ENCODE results near the gene KCNG2.

KCNG2 gene

GRCh38 chr18:79883461-79884293 is 85.9 kb downstream of the KCNG2 start:
- H3K27ac Mint-ChIP-seq (ENCODE audit: low read depth) = no peak overlapping the region
- ATAC-seq (replicated peaks; ENCODE audit: extremely low read depth, poor library complexity, severe bottlenecking) (no peak), DNase-seq (ENCODE audit: low spot score in 2 of 2) (no peak)
- no peak overlapping the region for H3K4me3 Mint-ChIP-seq
- H3K27me3 Mint-ChIP-seq = no peaks in the 10 kb centered on the region
- H3K4me1 Mint-ChIP-seq = no peaks in the 10 kb centered on the region
- no peaks in the 10 kb centered on the region for H3K9me3 Mint-ChIP-seq
- H3K36me3 Mint-ChIP-seq (ENCODE audit: insufficient read depth) = no peaks in the 10 kb centered on the region

DNA sequence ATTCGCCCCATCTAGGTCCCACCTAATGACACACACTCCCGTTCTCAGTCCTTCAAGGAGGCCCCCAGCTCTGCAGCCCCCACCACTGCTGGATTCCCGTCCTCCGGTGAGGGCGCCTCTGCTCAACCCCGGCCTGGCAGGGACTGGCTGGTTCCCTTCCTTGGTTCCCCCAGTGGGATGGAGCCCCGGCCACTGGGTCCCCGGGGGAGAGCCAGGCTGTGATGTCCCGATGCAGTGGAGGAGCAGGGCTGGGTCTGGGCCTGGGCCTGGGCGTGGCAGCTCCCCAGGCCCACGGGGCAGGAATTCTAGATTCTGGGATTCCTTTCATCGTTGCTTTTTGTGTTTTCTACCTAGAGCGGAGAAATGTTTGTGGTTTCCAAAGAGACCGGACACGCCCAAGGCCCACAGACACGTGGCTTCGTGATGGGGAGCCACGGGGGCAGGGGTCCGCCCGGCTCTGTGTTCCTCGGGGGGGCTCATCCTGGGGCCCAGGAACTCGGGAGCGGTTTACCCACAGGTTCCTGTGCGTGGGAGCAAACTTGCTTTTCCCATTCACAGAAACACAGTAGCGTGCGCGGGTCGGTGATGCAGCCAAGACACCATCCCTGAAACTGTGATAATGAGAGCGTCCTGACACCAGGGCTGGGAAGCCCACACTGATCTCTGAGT is 86.7 kb downstream of the KCNG2 start:
- H3K36me3 Mint-ChIP-seq (ENCODE audit: insufficient read depth) = no peaks in the 10 kb centered on the region

GRCh38 chr18:79884963-79885728 is 87.4 kb downstream of the KCNG2 start:
- peaks cover under 1% of the 10 kb centered on the region for H3K9me3 Mint-ChIP-seq
- H3K4me3 Mint-ChIP-seq = no peak overlapping the region
- DNase-seq (ENCODE audit: low spot score in 2 of 2) (no peak), ATAC-seq (replicated peaks; ENCODE audit: extremely low read depth, poor library complexity, severe bottlenecking) (no peak)
- no peak overlapping the region for H3K27ac Mint-ChIP-seq (ENCODE audit: low read depth)
- H3K27me3 Mint-ChIP-seq = no peaks in the 10 kb centered on the region
- no peaks in the 10 kb centered on the region for H3K4me1 Mint-ChIP-seq
- H3K36me3 Mint-ChIP-seq (ENCODE audit: insufficient read depth) = no peaks in the 10 kb centered on the region

More for the DNA sequence above, 86.7 kb downstream of the KCNG2 start:
- H3K27me3 Mint-ChIP-seq = no peaks in the 10 kb centered on the region
- no peaks in the 10 kb centered on the region for H3K4me1 Mint-ChIP-seq
- no peaks in the 10 kb centered on the region for H3K9me3 Mint-ChIP-seq
- ATAC-seq (replicated peaks; ENCODE audit: extremely low read depth, poor library complexity, severe bottlenecking) (no peak), DNase-seq (ENCODE audit: low spot score in 2 of 2) (no peak)
- H3K27ac Mint-ChIP-seq (ENCODE audit: low read depth) = no peak overlapping the region
- H3K4me3 Mint-ChIP-seq = no peak overlapping the region

DNA sequence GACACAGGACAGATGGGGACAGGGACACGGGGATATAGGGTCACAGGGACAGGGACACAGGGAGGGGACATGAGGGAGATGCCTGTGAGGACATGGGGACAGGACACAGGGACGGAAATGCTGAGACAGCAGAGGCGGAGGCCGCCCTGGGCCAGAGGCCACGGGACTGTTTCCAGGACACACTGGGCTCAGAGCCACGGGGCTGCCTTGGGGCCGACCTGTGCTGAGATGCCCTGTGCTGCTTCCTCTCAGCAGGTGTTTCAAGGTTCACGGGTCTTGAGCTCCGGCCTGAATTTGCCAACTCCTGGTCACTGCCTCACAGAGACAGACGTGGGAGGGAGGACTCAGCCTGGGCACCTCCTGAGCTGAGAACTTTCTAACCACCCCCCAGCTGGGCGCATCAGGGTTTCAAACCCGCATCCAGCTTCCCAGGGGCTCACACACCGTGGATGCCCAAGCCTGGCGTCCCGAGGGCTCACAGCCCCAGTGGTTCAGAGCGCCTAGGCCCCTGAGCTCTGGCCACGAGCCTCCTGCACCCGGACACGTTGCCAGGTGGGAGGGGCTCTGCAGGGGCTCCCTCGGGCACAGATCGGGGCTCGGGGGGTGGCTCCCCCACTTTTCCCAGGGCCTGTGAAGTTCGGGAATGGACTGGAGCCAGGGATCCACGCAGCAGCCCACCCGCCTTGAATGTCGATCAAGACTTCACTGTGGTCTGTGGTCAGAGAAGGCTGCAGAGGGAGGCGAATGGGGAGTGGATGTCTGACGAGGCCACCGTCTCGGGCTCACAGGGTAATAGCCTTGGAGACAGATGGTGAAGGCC is 89.7 kb downstream of the KCNG2 start:
- H3K4me3 Mint-ChIP-seq = no peak overlapping the region
- no peak overlapping the region for H3K27ac Mint-ChIP-seq (ENCODE audit: low read depth)
- DNase-seq (ENCODE audit: low spot score in 2 of 2) = no peak

GRCh38 chr18:79888016-79888415 is 90.3 kb downstream of the KCNG2 start:
- no peaks in the 10 kb centered on the region for H3K27me3 Mint-ChIP-seq
- H3K36me3 Mint-ChIP-seq (ENCODE audit: insufficient read depth) = no peaks in the 10 kb centered on the region
- ATAC-seq (replicated peaks; ENCODE audit: extremely low read depth, poor library complexity, severe bottlenecking) (no peak), DNase-seq (ENCODE audit: low spot score in 2 of 2) (no peak)
- no peak overlapping the region for H3K4me3 Mint-ChIP-seq
- H3K4me1 Mint-ChIP-seq = no peaks in the 10 kb centered on the region
- peaks cover 28% of the 10 kb centered on the region for H3K9me3 Mint-ChIP-seq
- H3K27ac Mint-ChIP-seq (ENCODE audit: low read depth) = no peak overlapping the region

More for the DNA sequence above, 89.7 kb downstream of the KCNG2 start:
- no peak for ATAC-seq (replicated peaks; ENCODE audit: extremely low read depth, poor library complexity, severe bottlenecking)
- Mint-ChIP-seq H3K27me3 (no peaks in the 10 kb centered on the region), H3K4me1 (no peaks in the 10 kb centered on the region), H3K9me3 (peaks cover 21% of the 10 kb centered on the region), H3K36me3 (ENCODE audit: insufficient read depth) (no peaks in the 10 kb centered on the region)

DNA sequence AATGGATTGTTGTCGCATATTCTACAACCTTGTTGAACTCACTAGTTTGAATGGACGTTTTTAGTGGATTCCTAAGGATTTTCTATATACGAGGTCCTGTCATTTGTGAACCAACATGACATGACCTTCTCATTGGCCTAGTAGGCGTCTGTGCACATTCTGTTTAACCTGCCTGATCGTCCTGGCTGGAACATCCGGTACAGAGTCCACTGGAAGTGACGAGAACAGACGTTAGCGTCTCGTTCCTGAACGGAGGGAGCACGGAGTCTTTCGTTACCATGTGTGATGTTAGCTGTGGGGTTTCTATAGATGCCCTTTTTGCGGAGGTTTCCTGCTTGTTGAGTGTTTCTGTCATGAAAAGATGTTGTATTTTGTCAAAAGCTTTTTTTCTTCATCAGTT is 91.8 kb downstream of the KCNG2 start:
- H3K27me3 Mint-ChIP-seq = no peaks in the 10 kb centered on the region
- no peak overlapping the region for H3K27ac Mint-ChIP-seq (ENCODE audit: low read depth)
- H3K4me3 Mint-ChIP-seq = no peak overlapping the region
- no peaks in the 10 kb centered on the region for H3K4me1 Mint-ChIP-seq
- H3K9me3 Mint-ChIP-seq = peaks cover 42% of the 10 kb centered on the region
- DNase-seq (ENCODE audit: low spot score in 2 of 2) (no peak), ATAC-seq (replicated peaks; ENCODE audit: extremely low read depth, poor library complexity, severe bottlenecking) (no peak)
- no peaks in the 10 kb centered on the region for H3K36me3 Mint-ChIP-seq (ENCODE audit: insufficient read depth)

GRCh38 chr18:79890674-79891073 is 92.9 kb downstream of the KCNG2 start:
- ATAC-seq (replicated peaks; ENCODE audit: extremely low read depth, poor library complexity, severe bottlenecking) (no peak), DNase-seq (ENCODE audit: low spot score in 2 of 2) (no peak)
- H3K4me1 Mint-ChIP-seq = no peaks in the 10 kb centered on the region
- no peak overlapping the region for H3K27ac Mint-ChIP-seq (ENCODE audit: low read depth)
- H3K4me3 Mint-ChIP-seq = no peak overlapping the region
- H3K36me3 Mint-ChIP-seq (ENCODE audit: insufficient read depth) = no peaks in the 10 kb centered on the region
- no peaks in the 10 kb centered on the region for H3K27me3 Mint-ChIP-seq
- peaks cover 52% of the 10 kb centered on the region for H3K9me3 Mint-ChIP-seq

DNA sequence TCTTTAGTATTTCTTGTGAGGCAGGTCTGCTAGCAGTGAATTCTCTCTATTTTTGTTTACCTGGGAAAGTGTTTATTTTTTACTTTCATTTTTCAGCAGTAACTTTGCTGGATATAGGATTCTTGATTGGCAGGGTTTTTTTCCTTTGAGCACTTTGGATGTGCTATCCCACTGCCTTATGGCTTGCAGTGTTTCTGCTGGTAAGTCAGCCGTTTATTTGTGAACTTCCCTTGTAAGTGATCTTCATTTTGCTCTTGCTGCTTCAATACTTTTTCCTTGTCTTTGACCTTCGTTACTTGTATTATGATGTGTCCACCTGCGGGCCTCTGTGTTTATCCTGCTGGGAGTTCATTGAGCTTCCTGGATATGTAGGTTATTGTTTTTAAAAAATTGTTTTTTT is 99.0 kb downstream of the KCNG2 start:
- Mint-ChIP-seq H3K27ac (ENCODE audit: low read depth) (no peak overlapping the region), H3K36me3 (ENCODE audit: insufficient read depth) (peaks cover 7% of the 10 kb centered on the region), H3K27me3 (no peaks in the 10 kb centered on the region), H3K4me3 (no peak overlapping the region), H3K4me1 (no peaks in the 10 kb centered on the region), H3K9me3 (peaks cover 53% of the 10 kb centered on the region)
- DNase-seq (ENCODE audit: low spot score in 2 of 2) (no peak), ATAC-seq (replicated peaks; ENCODE audit: extremely low read depth, poor library complexity, severe bottlenecking) (no peak)

DNA sequence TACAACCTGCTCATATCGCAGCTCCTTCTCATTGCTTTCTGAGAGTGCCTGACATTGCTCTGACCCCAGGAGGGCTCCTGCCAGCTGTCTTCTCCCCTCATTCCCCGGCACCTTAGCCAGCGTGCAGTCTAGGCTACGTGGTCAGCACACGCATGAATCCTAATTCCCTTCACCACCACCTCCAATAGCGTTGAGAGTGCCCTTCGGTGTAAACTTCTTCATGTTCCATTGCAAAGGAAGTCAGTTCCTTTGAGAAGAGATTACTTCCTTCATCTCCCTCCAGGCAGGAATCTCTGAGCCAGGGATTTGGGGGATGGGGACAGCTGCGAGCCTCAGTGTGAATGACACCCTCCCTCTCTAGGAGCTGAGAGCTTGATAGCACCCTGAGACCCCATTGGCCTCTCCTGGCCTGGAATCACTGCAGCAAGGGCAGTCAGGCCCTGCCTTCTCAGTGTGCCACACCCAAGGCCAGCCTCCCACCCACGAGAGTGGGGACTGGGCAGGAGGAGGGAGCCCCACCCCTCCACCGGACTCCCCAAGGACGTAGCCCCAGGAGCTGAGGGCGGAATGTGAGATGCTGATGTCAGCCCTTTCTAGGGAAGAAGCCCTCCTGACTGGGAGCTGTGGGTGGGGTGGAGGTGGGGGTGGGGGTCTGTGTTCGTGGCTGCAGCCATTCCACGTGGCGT is 100.3 kb downstream of the KCNG2 start:
- ATAC-seq (replicated peaks; ENCODE audit: extremely low read depth, poor library complexity, severe bottlenecking) = no peak
- no peak for DNase-seq (ENCODE audit: low spot score in 2 of 2)
- Mint-ChIP-seq H3K9me3 (peaks cover 40% of the 10 kb centered on the region), H3K4me1 (no peaks in the 10 kb centered on the region), H3K27me3 (no peaks in the 10 kb centered on the region), H3K27ac (ENCODE audit: low read depth) (no peak overlapping the region), H3K36me3 (ENCODE audit: insufficient read depth) (peaks cover 9% of the 10 kb centered on the region), H3K4me3 (no peak overlapping the region)

DNA sequence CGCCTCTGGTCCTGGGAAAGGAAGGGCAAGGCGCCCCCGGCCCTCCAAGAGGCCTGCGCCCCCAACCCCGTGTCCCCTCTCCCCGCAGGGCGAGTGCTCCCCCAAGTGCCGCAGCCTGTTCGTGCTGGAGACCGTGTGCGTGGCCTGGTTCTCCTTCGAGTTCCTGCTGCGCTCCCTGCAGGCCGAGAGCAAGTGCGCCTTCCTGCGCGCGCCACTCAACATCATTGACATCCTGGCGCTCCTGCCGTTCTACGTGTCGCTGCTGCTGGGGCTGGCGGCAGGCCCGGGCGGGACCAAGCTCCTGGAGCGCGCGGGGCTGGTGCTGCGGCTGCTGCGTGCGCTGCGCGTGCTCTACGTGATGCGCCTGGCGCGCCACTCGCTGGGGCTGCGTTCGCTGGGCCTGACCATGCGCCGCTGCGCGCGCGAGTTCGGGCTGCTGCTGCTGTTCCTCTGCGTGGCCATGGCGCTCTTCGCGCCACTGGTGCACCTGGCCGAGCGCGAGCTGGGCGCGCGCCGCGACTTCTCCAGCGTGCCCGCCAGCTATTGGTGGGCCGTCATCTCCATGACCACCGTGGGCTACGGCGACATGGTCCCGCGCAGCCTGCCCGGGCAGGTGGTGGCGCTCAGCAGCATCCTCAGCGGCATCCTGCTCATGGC is 101.3 kb downstream of the KCNG2 start:
- no peak for ATAC-seq (replicated peaks; ENCODE audit: extremely low read depth, poor library complexity, severe bottlenecking)
- no peaks in the 10 kb centered on the region for H3K4me1 Mint-ChIP-seq
- H3K36me3 Mint-ChIP-seq (ENCODE audit: insufficient read depth) = peaks cover 9% of the 10 kb centered on the region

DNA sequence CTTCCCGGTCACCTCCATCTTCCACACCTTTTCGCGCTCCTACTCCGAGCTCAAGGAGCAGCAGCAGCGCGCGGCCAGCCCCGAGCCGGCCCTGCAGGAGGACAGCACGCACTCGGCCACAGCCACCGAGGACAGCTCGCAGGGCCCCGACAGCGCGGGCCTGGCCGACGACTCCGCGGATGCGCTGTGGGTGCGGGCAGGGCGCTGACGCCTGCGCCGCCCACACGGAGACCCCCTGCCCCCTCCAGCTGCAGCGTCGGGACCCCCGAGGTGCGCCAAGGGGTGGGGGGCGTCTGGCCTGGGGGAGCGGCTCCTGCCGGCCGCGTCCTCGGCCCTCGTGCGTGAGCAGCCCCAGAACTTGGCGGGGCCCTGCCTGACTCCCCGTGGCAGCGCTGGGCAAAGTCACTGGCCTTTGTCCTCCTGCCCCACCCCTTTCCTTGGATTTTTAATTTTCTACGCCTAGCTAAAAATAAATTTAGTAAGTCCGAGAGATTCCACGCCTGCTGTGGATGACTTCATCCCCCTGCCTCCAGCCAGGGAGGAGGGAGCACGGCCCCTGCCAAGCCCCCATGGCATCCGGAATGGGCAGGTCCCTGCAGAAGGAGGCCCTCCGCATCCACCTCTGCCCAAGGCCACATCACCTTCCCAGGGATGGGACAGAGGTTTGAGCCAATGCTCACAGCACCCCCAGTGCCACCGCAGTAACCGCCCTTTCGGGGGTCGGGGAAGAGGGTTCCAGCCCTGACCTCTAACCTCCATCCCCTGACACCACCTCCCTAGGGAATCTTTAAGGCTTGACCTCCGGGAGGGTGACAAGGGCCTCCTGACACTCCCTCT is 102.1 kb downstream of the KCNG2 start:
- DNase-seq (ENCODE audit: low spot score in 2 of 2) (no peak), ATAC-seq (replicated peaks; ENCODE audit: extremely low read depth, poor library complexity, severe bottlenecking) (no peak)
- Mint-ChIP-seq H3K27ac (ENCODE audit: low read depth) (no peak overlapping the region), H3K4me3 (no peak overlapping the region), H3K4me1 (no peaks in the 10 kb centered on the region), H3K27me3 (no peaks in the 10 kb centered on the region), H3K36me3 (ENCODE audit: insufficient read depth) (peaks cover 9% of the 10 kb centered on the region), H3K9me3 (peaks cover 24% of the 10 kb centered on the region)

More for the DNA sequence above, 101.3 kb downstream of the KCNG2 start:
- Mint-ChIP-seq H3K27ac (ENCODE audit: low read depth) (no peak overlapping the region), H3K9me3 (peaks cover 30% of the 10 kb centered on the region), H3K27me3 (no peaks in the 10 kb centered on the region), H3K4me3 (no peak overlapping the region)
- DNase-seq (ENCODE audit: low spot score in 2 of 2) = no peak
